Esophagus (tissue), 2 donors: ENCODE results near the gene RBM25. TPM values are rescaled to one million over a fixed set of nuclear protein-coding genes. Genes with fewer than 3 reads are reported as not detected.

Experiments used
- H3K27ac ChIP-seq, 2 donors: one replicate each; pipeline ENCODE4 v1.5.1; 2013; ENCODE audit warnings: low read depth in 2 of 2, mild to moderate bottlenecking in 2 of 2, inconsistent platforms in 1 of 2, low read length in 1 of 2, moderate library complexity in 1 of 2
- H3K27me3 ChIP-seq, 2 donors: one replicate each; pipeline ENCODE4 v1.6.1; 2013; ENCODE audit warnings: low read length in 2 of 2, control low read depth in 1 of 2, mild to moderate bottlenecking in 1 of 2; ENCODE audit not compliant: insufficient read depth in 2 of 2, control insufficient read depth in 1 of 2
- H3K36me3 ChIP-seq, 2 donors: one replicate each; pipeline ENCODE4 v1.6.1; 2013; ENCODE audit warnings: low read length in 1 of 2; ENCODE audit not compliant: control insufficient read depth in 2 of 2, insufficient read depth in 2 of 2
- H3K4me1 ChIP-seq, 2 donors: one replicate each; pipeline ENCODE4 v1.6.1; 2013; ENCODE audit warnings: low read length in 1 of 2; ENCODE audit not compliant: control insufficient read depth in 2 of 2, insufficient read depth in 2 of 2
- H3K4me3 ChIP-seq, 2 donors: one replicate each; pipeline ENCODE4 v1.5.1; 2013; ENCODE audit warnings: low read length in 2 of 2, mild to moderate bottlenecking in 2 of 2, low read depth in 1 of 2, moderate library complexity in 1 of 2
- H3K9me3 ChIP-seq, 2 donors: one replicate each; pipeline ENCODE4 v1.6.1; 2013; ENCODE audit warnings: mild to moderate bottlenecking in 2 of 2, low read depth in 1 of 2, low read length in 1 of 2, moderate library complexity in 1 of 2; ENCODE audit not compliant: control insufficient read depth in 2 of 2, insufficient read depth in 1 of 2
- WGBS, 2 donors: extraction: QIAGEN DNeasy Blood & Tissue Kit; methylation state at CpG; one replicate each; pipeline ENCODE4 v1.1.7; 2013; 5-methylcytosine and 5-hydroxymethylcytosine counted together
- polyA plus RNA-seq, 2 donors: library from polyadenylated mRNA; stranded (reverse); fragments of 200-250 nt; gene quantifications; one replicate each; pipeline ENCODE4 v1.2.3, GENCODE V29; 2013
- donor health status: healthy with polysubstance abuse.
- donor health status: Bipolar disorder and iron deficiency.

The RBM25 gene
- polyA plus RNA-seq, 2 donors = 23.3 to 38.5 TPM

GRCh38 chr14:73173092-73173735 lies 114.9 kb downstream of the RBM25 start:
- Histone ChIP-seq H3K27ac (no peak overlapping the region), H3K36me3 (peaks cover 13 to 22% of the 10 kb centered on the region in 2 donors), H3K27me3 (no peaks in the 10 kb centered on the region), H3K9me3 (no peaks in the 10 kb centered on the region), H3K4me1 (no peaks in the 10 kb centered on the region), H3K4me3 (no peak overlapping the region)
- WGBS, 2 donors = 49 to 56% methylated on average over 3 of the region's 3 CpGs

Other genes with a start within 250 kb of the RBM25 start
- under 1 TPM; 0.16 to 0.37 TPM for gene DPF3, start 164.4 kb upstream of the RBM25 start, polyA plus RNA-seq
- gene DCAF4, start 132.1 kb upstream of the RBM25 start, polyA plus RNA-seq = 1 to 10 TPM; 5.6 to 7.5 TPM
- gene ZFYVE1, start 31.4 kb upstream of the RBM25 start, polyA plus RNA-seq = 1 to 10 TPM; 8.2 to 9.5 TPM
- 10 to 100 TPM; 21.1 to 23.3 TPM for gene PSEN1, start 78.0 kb downstream of the RBM25 start, polyA plus RNA-seq
- gene PAPLN, start 179.0 kb downstream of the RBM25 start, polyA plus RNA-seq = 1 to 10 TPM; 3.9 to 7.5 TPM